ENCODE data around the gene USF1. TPM values are rescaled to one million over a fixed set of nuclear protein-coding genes. Genes with fewer than 3 reads are reported as not detected.

USF1 gene
- total RNA-seq, 1 experiment from 2014 or later: 59.2 TPM

DNA sequence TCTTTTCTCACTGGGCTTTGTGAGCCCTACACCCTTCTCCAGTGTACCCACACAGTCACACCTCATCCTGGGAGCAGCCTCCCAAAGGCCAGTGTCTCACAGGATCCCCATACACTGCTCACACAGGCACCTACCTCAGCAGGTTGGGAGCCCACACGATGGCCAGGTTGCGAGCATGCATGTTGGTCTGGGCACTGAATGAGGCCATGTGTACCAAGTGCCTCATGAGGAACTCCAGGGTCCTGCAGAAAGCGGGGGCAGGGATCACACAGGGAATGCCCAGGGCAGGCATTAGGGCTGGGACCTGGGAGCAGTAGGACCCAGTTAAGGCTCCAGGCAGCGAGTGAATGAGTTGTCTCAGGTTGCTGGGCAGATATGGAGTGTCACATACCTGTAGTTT lies 8.5 kb upstream of the USF1 start:
- Histone ChIP-seq H3K79me2 (ENCODE audit: insufficient read depth, low read length) (no peaks in the 10 kb centered on the region), H3K4me2 (ENCODE audit: insufficient read depth, insufficient read length, low read length) (no peak overlapping the region), H3K23me2 (ENCODE audit: insufficient read length, low read depth, low read length, poor library complexity, severe bottlenecking) (no peaks in the 10 kb centered on the region), H2BK20ac (ENCODE audit: low read depth, low read length, poor library complexity, severe bottlenecking) (no peak overlapping the region), H2AK5ac (ENCODE audit: insufficient read length, low read length) (no peak overlapping the region), H3T11ph (ENCODE audit: low read length) (no peak overlapping the region), H3K14ac (ENCODE audit: insufficient read depth, low read length) (no peak overlapping the region), H3K79me1 (ENCODE audit: insufficient read depth, low read depth, low read length, poor library complexity, severe bottlenecking) (no peaks in the 10 kb centered on the region), H3K9me3 (ENCODE audit: control insufficient read depth, low read depth, low read length) (no peaks in the 10 kb centered on the region), H2BK15ac (ENCODE audit: low read depth, low read length) (no peak overlapping the region), H3K56ac (ENCODE audit: insufficient read length, low read depth, low read length) (no peak overlapping the region), H3K4ac (ENCODE audit: low read depth, low read length) (no peak overlapping the region), H3K18ac (ENCODE audit: insufficient read length, low read depth, low read length) (no peak overlapping the region), H2BK12ac (ENCODE audit: insufficient read length, low read depth, low read length) (no peak overlapping the region), H2BK120ac (ENCODE audit: low read depth, low read length, poor library complexity, severe bottlenecking) (no peak overlapping the region), H4K91ac (ENCODE audit: insufficient read length, low read depth, low read length) (no peak overlapping the region), H3K9ac (ENCODE audit: extremely low read depth, insufficient read length, low read length) (no peak overlapping the region), H4K8ac (replicated peaks; ENCODE audit: insufficient read length, low read depth, low read length) (no peak overlapping the region), H2BK5ac (ENCODE audit: insufficient read length, low read length) (no peak overlapping the region), H3K27ac (ENCODE audit: insufficient read length, low read depth, low read length) (no peak overlapping the region), H3K4me1 (ENCODE audit: insufficient read depth, low read length) (no peaks in the 10 kb centered on the region), H3K23ac (ENCODE audit: insufficient read length, low read depth, low read length) (no peak overlapping the region), H3K27me3 (ENCODE audit: insufficient read depth, low read length) (no peaks in the 10 kb centered on the region; the same call in 1 of the 2 replicates), H2AFZ (ENCODE audit: low read length) (no peak overlapping the region), H4K20me1 (ENCODE audit: control insufficient read depth, insufficient read depth, insufficient read length) (no peaks in the 10 kb centered on the region), H4K5ac (ENCODE audit: insufficient read length, low read depth, low read length) (no peak overlapping the region)
- Mint-ChIP-seq H3K4me1 (no peaks in the 10 kb centered on the region), H3K9me3 (no peaks in the 10 kb centered on the region; a peak in 1 of 5 replicates), H3K36me3 (ENCODE audit: insufficient read depth in 1 of 3, low read depth in 3 of 3) (no peaks in the 10 kb centered on the region; a peak in 1 of 7 replicates), H3K27ac (no peak overlapping the region), H3K4me3 (no peak overlapping the region), H3K27me3 (ENCODE audit: low read depth) (peaks cover 16% of the 10 kb centered on the region)
- DNase-seq: no peak
- WGBS (ENCODE audit: extremely low coverage, insufficient read length, low lambda C conversion rate): no CpG with 5 or more reads among the region's 4 CpGs
- TF ChIP-seq, protein P1, sequence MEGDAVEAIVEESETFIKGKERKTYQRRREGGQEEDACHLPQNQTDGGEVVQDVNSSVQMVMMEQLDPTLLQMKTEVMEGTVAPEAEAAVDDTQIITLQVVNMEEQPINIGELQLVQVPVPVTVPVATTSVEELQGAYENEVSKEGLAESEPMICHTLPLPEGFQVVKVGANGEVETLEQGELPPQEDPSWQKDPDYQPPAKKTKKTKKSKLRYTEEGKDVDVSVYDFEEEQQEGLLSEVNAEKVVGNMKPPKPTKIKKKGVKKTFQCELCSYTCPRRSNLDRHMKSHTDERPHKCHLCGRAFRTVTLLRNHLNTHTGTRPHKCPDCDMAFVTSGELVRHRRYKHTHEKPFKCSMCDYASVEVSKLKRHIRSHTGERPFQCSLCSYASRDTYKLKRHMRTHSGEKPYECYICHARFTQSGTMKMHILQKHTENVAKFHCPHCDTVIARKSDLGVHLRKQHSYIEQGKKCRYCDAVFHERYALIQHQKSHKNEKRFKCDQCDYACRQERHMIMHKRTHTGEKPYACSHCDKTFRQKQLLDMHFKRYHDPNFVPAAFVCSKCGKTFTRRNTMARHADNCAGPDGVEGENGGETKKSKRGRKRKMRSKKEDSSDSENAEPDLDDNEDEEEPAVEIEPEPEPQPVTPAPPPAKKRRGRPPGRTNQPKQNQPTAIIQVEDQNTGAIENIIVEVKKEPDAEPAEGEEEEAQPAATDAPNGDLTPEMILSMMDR (conservative IDR thresholded peaks at IDR 0.05): no peak
